Metanephros (tissue), 2 donors: Measurements from ENCODE around the gene ZNF658. TPM values are rescaled to one million over a fixed set of nuclear protein-coding genes. Genes with fewer than 3 reads are reported as not detected.

Source experiments
- small RNA-seq: library from RNA; depleted of rRNA; stranded (forward); fragments of <200 nt; gene quantifications from one replicate; pipeline ENCODE3, GENCODE V24; 2014; ENCODE audit warnings: low replicate concordance
- total RNA-seq: library from RNA; depleted of rRNA; stranded (reverse); fragments of >200 nt; gene quantifications from one replicate; pipeline ENCODE4 v1.2.3, GENCODE V29; 2014

Gene ZNF658
- total RNA-seq = 6.6 TPM

DNA sequence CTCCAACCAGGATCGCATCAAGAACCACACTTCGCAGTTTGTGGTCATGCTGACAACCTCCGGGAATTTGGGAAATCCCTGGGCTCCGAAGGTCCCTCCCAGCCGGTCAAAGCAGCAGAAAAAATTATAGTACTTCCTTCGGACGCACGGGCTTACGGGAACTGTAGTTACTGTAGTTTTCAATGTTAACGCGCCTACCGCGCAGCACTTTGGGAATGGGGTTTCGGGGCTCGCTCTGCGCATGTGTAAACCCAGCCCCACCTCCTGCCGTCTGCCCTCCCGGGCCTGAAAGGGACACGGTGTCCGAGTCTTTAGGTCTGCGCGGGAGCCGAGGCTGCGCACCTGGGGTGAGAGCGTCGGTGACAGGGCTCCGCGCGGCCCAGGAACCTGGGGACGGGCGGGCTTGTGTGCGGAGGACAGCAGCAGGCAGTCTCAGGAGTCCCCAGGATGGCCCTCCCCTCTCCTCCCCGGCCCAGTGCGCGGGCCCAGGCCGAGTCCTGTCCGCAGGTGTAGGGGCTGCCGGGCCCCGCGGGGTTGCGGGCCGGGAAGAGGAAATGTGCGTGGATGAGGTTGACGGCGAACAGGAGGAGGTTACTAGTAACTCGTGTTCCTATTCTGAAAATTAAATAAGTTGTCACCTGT is at the start of gene ZNF658:
ZNF658 (plus strand) TSS at position 236 of the 642 bp plus-strand sequence. CDS start 2,837 bp downstream, outside the sequence.

Small RNA genes lying within 50 kb of the gene (small RNA-seq; reads per million reads assigned to genes)
- gene AL353770.2 = not detected

Other genes with a start within 250 kb of the ZNF658 start
- not detected for gene SPATA31A3, start 91.8 kb downstream of the ZNF658 start, total RNA-seq